ENCODE results near the gene ALOX5.
"Not testable (repeated sequence)": the region's sequence is repeated elsewhere in the genome, so short reads cannot be mapped to it uniquely, and the experiment has no call there.

DNA sequence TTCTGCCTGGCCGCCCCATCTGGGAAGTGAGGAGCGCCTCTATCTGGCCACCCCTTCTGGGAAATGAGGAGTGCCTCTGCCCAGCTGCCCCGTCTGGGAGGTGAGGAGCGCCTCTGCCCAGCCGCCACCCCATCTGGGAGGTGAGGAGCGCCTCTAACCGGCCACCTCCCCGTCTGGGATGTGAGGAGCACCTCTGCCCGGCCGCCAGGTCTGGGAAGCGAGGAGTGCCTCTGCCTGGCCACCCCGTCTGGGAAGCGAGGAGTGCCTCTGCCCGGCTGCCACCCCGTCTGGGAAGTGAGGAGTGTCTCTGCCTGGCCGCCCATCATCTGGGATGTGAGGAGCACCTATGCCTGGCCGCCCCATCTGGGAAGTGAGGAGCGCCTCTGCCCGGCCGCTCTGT is 26.6 kb upstream of the ALOX5 start:
- not testable (repeated sequence) for TF ChIP-seq USF2 (IDR thresholded peaks at IDR 0.05; ENCODE audit: borderline replicate concordance, low read depth, low read length); CTCF (IDR thresholded peaks at IDR 0.05); NRF1 (IDR thresholded peaks at IDR 0.05; ENCODE audit: low read depth, low read length); RAD21 (IDR thresholded peaks at IDR 0.05; ENCODE audit: low read length); TAF1 (IDR thresholded peaks at IDR 0.05; ENCODE audit: borderline replicate concordance, low read depth, low read length); POLR2AphosphoS5 (IDR thresholded peaks at IDR 0.05; ENCODE audit: low read depth, low read length); EP300 (IDR thresholded peaks at IDR 0.05; ENCODE audit: borderline replicate concordance in 1 of 2, low read depth in 1 of 2, low read length in 1 of 2); RFX5 (IDR thresholded peaks at IDR 0.05; ENCODE audit: low read length)
- TF ChIP-seq, protein P1, sequence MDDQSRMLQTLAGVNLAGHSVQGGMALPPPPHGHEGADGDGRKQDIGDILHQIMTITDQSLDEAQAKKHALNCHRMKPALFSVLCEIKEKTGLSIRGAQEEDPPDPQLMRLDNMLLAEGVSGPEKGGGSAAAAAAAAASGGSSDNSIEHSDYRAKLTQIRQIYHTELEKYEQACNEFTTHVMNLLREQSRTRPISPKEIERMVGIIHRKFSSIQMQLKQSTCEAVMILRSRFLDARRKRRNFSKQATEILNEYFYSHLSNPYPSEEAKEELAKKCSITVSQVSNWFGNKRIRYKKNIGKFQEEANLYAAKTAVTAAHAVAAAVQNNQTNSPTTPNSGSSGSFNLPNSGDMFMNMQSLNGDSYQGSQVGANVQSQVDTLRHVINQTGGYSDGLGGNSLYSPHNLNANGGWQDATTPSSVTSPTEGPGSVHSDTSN (IDR thresholded peaks at IDR 0.05): not testable (repeated sequence)
- TF ChIP-seq, protein P2, sequence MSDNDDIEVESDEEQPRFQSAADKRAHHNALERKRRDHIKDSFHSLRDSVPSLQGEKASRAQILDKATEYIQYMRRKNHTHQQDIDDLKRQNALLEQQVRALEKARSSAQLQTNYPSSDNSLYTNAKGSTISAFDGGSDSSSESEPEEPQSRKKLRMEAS (IDR thresholded peaks at IDR 0.05; ENCODE audit: low read depth): not testable (repeated sequence)

Data from SK-N-SH (cell line).